MM.1S (cell line): ENCODE results near the gene PGLYRP3.

Experiments used
- EZH2 ChIP-seq: fragments of 300-600 bp; sonication (generic); optimal IDR thresholded peaks from 2 replicates; pipeline ENCODE3; 2017; ENCODE audit warnings: low read depth, mild to moderate bottlenecking, antibody characterized with exemption, low read length, mixed read lengths
- TF ChIP-seq, protein P1 (sequence below): fragments of 300-600 bp; sonication (generic); IDR thresholded peaks from 2 replicates; pipeline ENCODE4 v1.5.1; 2016; ENCODE audit warnings: antibody characterized with exemption, low read length, mixed read lengths

DNA sequence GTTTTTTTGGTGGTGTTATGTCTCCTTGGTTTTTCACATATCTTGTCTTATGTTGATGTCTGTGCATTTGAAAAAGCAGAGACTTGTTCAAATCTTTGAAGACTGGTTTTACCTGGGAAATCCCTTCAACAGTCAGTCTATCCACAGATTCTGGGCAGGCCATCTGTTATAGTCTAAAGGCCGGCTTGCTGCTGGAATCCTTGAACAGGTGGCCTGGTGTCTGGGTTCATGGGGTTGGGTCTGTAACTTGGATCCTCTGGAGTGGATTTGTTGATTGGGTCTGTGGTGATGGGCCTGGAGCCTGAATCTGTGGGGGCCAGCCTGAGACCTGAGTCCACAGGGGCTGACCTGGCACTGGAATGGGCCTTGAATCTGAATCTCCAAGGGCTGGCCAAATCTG is 41.0 kb downstream of the PGLYRP3 start:
- TF ChIP-seq, protein P1, sequence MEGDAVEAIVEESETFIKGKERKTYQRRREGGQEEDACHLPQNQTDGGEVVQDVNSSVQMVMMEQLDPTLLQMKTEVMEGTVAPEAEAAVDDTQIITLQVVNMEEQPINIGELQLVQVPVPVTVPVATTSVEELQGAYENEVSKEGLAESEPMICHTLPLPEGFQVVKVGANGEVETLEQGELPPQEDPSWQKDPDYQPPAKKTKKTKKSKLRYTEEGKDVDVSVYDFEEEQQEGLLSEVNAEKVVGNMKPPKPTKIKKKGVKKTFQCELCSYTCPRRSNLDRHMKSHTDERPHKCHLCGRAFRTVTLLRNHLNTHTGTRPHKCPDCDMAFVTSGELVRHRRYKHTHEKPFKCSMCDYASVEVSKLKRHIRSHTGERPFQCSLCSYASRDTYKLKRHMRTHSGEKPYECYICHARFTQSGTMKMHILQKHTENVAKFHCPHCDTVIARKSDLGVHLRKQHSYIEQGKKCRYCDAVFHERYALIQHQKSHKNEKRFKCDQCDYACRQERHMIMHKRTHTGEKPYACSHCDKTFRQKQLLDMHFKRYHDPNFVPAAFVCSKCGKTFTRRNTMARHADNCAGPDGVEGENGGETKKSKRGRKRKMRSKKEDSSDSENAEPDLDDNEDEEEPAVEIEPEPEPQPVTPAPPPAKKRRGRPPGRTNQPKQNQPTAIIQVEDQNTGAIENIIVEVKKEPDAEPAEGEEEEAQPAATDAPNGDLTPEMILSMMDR = no peak
- TF ChIP-seq EZH2 = no peak
